Ramos (cell line): ENCODE data around the gene FOXK2.

Experiments used
- in situ Hi-C: fragments of 300-500 bp; cut with MboI; formaldehyde crosslinking; loops from one replicate; pipeline ENCODE4 v1.14.3; 2022; ENCODE audit warnings: low sequenced_read_pairs; ENCODE audit not compliant: unreplicated experiment

FOXK2 gene

GRCh38 chr17:82601447-82602000 lies 82.0 kb downstream of the FOXK2 start:
- in situ Hi-C loops: no loop called here

- in situ Hi-C loops: no loop called here
Measured at GRCh38 chr17:82602487-82602886, 83.0 kb downstream of the FOXK2 start.

- in situ Hi-C loops: no loop called here
Measured at GRCh38 chr17:82602986-82603710, 83.6 kb downstream of the FOXK2 start.

GRCh38 chr17:82603981-82604448 lies 84.5 kb downstream of the FOXK2 start:
- in situ Hi-C loops: no loop called here

- in situ Hi-C loops: no loop called here
Measured at GRCh38 chr17:82604532-82604931, 85.0 kb downstream of the FOXK2 start.

- in situ Hi-C loops: no loop called here
Measured at GRCh38 chr17:82605939-82606600, 86.5 kb downstream of the FOXK2 start.

- in situ Hi-C loops: no loop called here
Measured at GRCh38 chr17:82608816-82609215, 89.3 kb downstream of the FOXK2 start.

- in situ Hi-C loops: no loop called here
Measured at GRCh38 chr17:82609655-82610054, 90.1 kb downstream of the FOXK2 start.

- in situ Hi-C loops: no loop called here
Measured at GRCh38 chr17:82611140-82612058, 91.9 kb downstream of the FOXK2 start.

- in situ Hi-C loops: no loop called here
Measured at GRCh38 chr17:82613283-82614094, 94.0 kb downstream of the FOXK2 start.

GRCh38 chr17:82614095-82614631 lies 94.6 kb downstream of the FOXK2 start:
- in situ Hi-C loops: no loop called here

GRCh38 chr17:82615084-82616020 lies 95.8 kb downstream of the FOXK2 start:
- in situ Hi-C loops: no loop called here

- in situ Hi-C loops: no loop called here
Measured at GRCh38 chr17:82616021-82616711, 96.6 kb downstream of the FOXK2 start.

- in situ Hi-C loops: no loop called here
Measured at GRCh38 chr17:82619211-82619610, 99.7 kb downstream of the FOXK2 start.

- in situ Hi-C loops: no loop called here
Measured at GRCh38 chr17:82619641-82620040, 100.1 kb downstream of the FOXK2 start.

- in situ Hi-C loops: no loop called here
Measured at GRCh38 chr17:82623707-82624106, 104.2 kb downstream of the FOXK2 start.

GRCh38 chr17:82627405-82627804 lies 107.9 kb downstream of the FOXK2 start:
- in situ Hi-C loops: no loop called here

GRCh38 chr17:82629748-82630147 lies 110.2 kb downstream of the FOXK2 start:
- in situ Hi-C loops: no loop called here
